Uterus (tissue), 4 donors: ENCODE results near the gene KLF16. TPM values are rescaled to one million over a fixed set of nuclear protein-coding genes. Genes with fewer than 3 reads are reported as not detected.

ENCODE experiments used
- DNase-seq, 2 donors: peaks; one replicate each; pipeline ENCODE4 v3.0.0-alpha.2; 2019 to 2020
- H3K27ac ChIP-seq, 2 donors: fragments of 200-600 bp; sonication (generic); 1 replicate in 1 of 2; 2 replicates in 1 of 2; pipeline ENCODE4 v1.5.1; 2016 to 2018
- H3K27me3 ChIP-seq, 2 donors: fragments of 200-600 bp; sonication (generic); one replicate each; pipeline ENCODE4 v1.5.1; 2018 to 2019; ENCODE audit warnings: control low read depth in 1 of 2
- H3K36me3 ChIP-seq, 2 donors: fragments of 200-600 bp; sonication (generic); one replicate each; pipeline ENCODE4 v1.5.1; 2019; ENCODE audit warnings: control low read depth in 1 of 2
- H3K4me1 ChIP-seq, 2 donors: fragments of 200-600 bp; sonication (generic); one replicate each; pipeline ENCODE4 v1.5.1; 2018 to 2019; ENCODE audit warnings: control low read depth in 1 of 2
- H3K4me3 ChIP-seq, 2 donors: fragments of 200-600 bp; sonication (generic); 1 replicate in 1 of 2; 2 replicates in 1 of 2; pipeline ENCODE4 v1.5.1; 2018 to 2019; ENCODE audit warnings: mild to moderate bottlenecking in 1 of 2
- H3K9me3 ChIP-seq, 2 donors: fragments of 200-600 bp; sonication (generic); one replicate each; pipeline ENCODE4 v1.5.1; 2019; ENCODE audit warnings: control low read depth in 1 of 2
- POLR2A ChIP-seq, 2 donors: fragments of 450-650 bp; IDR thresholded peaks; one replicate each; pipeline ENCODE4 v1.6.1; 2016; ENCODE audit warnings: antibody characterized with exemption in 2 of 2, mild to moderate bottlenecking in 1 of 2, moderate library complexity in 1 of 2
- intact Hi-C: fragments of 100-400 bp; cut with DNase I; formaldehyde crosslinking; loops from one replicate; pipeline ENCODE4 v1.15.1; 2023; ENCODE audit warnings: low total_unique reads
- total RNA-seq, 4 donors: library from RNA; depleted of rRNA in 3 of 4; stranded (reverse); fragments of >200 nt in 3 of 4; gene quantifications; one replicate each; pipeline versions ENCODE4 v1.1.0 to v1.2.4, GENCODE V29; 2014 to 2023
- TF ChIP-seq, protein P1 (sequence below), 4 experiments: fragments of 200-600 bp in 2 of 4; fragments of 450-650 bp in 2 of 4; sonication (generic) in 2 of 4; IDR thresholded peaks; one replicate each; pipeline ENCODE4 v1.5.1; 2016 to 2019; ENCODE audit warnings: antibody characterized with exemption in 4 of 4, mild to moderate bottlenecking in 2 of 4, moderate library complexity in 1 of 4
- donor health status: DM: yes; HTN: yes; CAD: no.

KLF16 gene
- total RNA-seq, 4 donors from 2014 or later, result 0.26 to 17.7 (median 3.9) TPM; not detected in 1

DNA sequence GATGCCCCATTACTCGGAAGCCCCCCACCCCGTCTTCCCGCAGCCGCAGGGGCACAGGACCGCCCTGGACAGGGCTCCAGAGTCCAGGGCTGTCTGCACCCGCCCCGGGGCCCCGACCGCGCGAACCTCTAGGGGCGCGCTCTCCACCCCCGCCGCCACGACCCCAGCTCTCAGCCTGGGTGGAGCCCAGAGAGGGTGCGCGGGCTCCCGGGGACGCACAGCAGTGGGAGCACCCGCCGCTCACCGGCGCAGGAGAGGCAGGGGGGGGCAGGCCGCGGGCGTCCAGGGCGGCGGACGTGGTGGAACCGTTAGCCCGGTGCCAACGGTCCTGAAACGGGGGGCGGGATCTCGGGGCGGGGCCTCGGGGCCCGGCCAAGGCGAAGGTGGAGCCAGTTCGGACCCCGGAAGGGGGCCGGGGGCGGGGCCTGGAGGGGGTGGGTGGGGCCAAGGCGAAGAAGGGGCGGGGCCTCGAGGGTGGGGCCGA lies 51.4 kb downstream of the KLF16 start, which contains the start of gene ATP8B3:
ATP8B3 (minus strand) TSS at position 335 of the 484 bp plus-strand sequence. CDS start 540 bp downstream, outside the sequence.
- Histone ChIP-seq H3K36me3 (no peaks in the 10 kb centered on the region), H3K27ac (peak within 1 kb of the TSS; percentile 74 to 77), H3K4me3 (peak within 1 kb of the TSS; percentile 26 to 39), H3K27me3 (no peaks in the 10 kb centered on the region), H3K4me1 (peaks cover 0 to 16% of the 10 kb centered on the region in 2 donors), H3K9me3 (no peaks in the 10 kb centered on the region)
- TF ChIP-seq, protein P1, sequence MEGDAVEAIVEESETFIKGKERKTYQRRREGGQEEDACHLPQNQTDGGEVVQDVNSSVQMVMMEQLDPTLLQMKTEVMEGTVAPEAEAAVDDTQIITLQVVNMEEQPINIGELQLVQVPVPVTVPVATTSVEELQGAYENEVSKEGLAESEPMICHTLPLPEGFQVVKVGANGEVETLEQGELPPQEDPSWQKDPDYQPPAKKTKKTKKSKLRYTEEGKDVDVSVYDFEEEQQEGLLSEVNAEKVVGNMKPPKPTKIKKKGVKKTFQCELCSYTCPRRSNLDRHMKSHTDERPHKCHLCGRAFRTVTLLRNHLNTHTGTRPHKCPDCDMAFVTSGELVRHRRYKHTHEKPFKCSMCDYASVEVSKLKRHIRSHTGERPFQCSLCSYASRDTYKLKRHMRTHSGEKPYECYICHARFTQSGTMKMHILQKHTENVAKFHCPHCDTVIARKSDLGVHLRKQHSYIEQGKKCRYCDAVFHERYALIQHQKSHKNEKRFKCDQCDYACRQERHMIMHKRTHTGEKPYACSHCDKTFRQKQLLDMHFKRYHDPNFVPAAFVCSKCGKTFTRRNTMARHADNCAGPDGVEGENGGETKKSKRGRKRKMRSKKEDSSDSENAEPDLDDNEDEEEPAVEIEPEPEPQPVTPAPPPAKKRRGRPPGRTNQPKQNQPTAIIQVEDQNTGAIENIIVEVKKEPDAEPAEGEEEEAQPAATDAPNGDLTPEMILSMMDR (IDR thresholded peaks at IDR 0.05), result no peak
- no peak for TF ChIP-seq POLR2A (IDR thresholded peaks at IDR 0.05)
- intact Hi-C loops, result no loop called here
- DNase-seq, result no peak

- H3K36me3 ChIP-seq, result no peaks in the 10 kb centered on the region
- DNase-seq, result peak; percentile 56 to 73
- H3K4me3 ChIP-seq, result no peak overlapping the region
- peak overlapping the region; percentile 74 to 77 for H3K27ac ChIP-seq
- intact Hi-C loops, result no loop called here
- peaks cover 0 to 16% of the 10 kb centered on the region in 2 donors for H3K4me1 ChIP-seq
- H3K9me3 ChIP-seq, result no peaks in the 10 kb centered on the region
- no peak for TF ChIP-seq POLR2A (IDR thresholded peaks at IDR 0.05)
- TF ChIP-seq, protein P1 (IDR thresholded peaks at IDR 0.05), result no peak
- no peaks in the 10 kb centered on the region for H3K27me3 ChIP-seq
Measured at GRCh38 chr19:1811472-1811894, 51.9 kb downstream of the KLF16 start.

DNA sequence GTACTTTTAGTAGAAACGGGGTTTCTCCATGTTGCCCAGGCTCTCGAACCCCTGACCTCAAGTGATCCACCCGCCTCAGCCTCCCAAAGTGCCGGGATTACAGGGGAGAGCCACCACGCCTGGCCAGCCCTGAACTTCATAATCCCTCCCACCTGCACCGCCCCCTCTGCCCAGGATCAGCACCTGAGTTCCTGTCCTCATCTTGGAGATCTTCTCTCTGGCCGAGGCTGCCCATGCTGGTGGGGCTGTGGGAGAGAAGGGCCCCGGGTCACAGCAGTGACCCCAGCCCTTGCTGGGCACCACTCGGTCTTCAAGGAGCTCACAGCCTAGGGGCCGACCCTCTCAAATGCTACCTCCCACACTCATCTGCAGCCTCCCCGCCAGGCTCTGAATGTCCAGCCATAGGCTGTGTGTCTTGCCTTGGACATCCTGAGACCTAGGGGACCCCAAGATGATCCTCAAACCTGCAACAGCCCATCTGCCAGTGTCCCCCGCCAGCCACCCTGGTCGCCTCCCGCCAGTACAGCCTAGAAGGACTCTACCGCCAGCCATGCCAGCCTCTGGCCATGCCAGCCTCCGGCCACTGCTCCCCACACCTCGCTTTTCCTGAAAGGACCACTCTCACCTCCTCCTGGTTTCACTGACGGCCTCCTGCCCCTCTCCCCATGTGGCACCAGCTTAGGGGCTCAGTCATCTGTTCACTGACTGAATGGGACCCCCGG lies 52.8 kb downstream of the KLF16 start:
- no peaks in the 10 kb centered on the region for H3K9me3 ChIP-seq

GRCh38 chr19:1809678-1810077 lies 53.7 kb downstream of the KLF16 start:
- no peak overlapping the region for H3K4me3 ChIP-seq
- H3K9me3 ChIP-seq, result no peaks in the 10 kb centered on the region
- intact Hi-C loops, result no loop called here
- TF ChIP-seq POLR2A (IDR thresholded peaks at IDR 0.05), result no peak
- TF ChIP-seq, protein P1 (IDR thresholded peaks at IDR 0.05), result no peak
- no peak overlapping the region for H3K27ac ChIP-seq
- peaks cover 0 to 16% of the 10 kb centered on the region in 2 donors for H3K4me1 ChIP-seq
- no peaks in the 10 kb centered on the region for H3K36me3 ChIP-seq
- no peak for DNase-seq
- H3K27me3 ChIP-seq, result no peaks in the 10 kb centered on the region

More for the DNA sequence above, 52.8 kb downstream of the KLF16 start:
- intact Hi-C loops, result no loop called here
- Histone ChIP-seq H3K27me3 (no peaks in the 10 kb centered on the region), H3K27ac (peak overlapping the region in 1 of 2 donors; percentile 77), H3K4me3 (no peak overlapping the region), H3K4me1 (peaks cover 0 to 16% of the 10 kb centered on the region in 2 donors), H3K36me3 (no peaks in the 10 kb centered on the region)
- DNase-seq, result no peak
- TF ChIP-seq, protein P1 (IDR thresholded peaks at IDR 0.05), result no peak
- TF ChIP-seq POLR2A (IDR thresholded peaks at IDR 0.05), result no peak

GRCh38 chr19:1808395-1808731 lies 55.0 kb downstream of the KLF16 start:
- DNase-seq, result no peak

More at GRCh38 chr19:1808395-1808731, 55.0 kb downstream of the KLF16 start:
- H3K27me3 ChIP-seq, result no peaks in the 10 kb centered on the region
- no peak overlapping the region for H3K27ac ChIP-seq
- no peak for TF ChIP-seq POLR2A (IDR thresholded peaks at IDR 0.05)
- TF ChIP-seq, protein P1 (IDR thresholded peaks at IDR 0.05), result no peak
- H3K4me3 ChIP-seq, result no peak overlapping the region
- H3K9me3 ChIP-seq, result no peaks in the 10 kb centered on the region
- H3K36me3 ChIP-seq, result no peaks in the 10 kb centered on the region
- H3K4me1 ChIP-seq, result peaks cover 0 to 15% of the 10 kb centered on the region in 2 donors
- intact Hi-C loops, result no loop called here
